ENCODE results near the gene PDS5A. TPM values are rescaled to one million over a fixed set of nuclear protein-coding genes. Genes with fewer than 3 reads are reported as not detected.

Gene PDS5A
- total and polyA plus RNA-seq, 7 donors = 14.2 to 34.0 (median 29.2) TPM

DNA sequence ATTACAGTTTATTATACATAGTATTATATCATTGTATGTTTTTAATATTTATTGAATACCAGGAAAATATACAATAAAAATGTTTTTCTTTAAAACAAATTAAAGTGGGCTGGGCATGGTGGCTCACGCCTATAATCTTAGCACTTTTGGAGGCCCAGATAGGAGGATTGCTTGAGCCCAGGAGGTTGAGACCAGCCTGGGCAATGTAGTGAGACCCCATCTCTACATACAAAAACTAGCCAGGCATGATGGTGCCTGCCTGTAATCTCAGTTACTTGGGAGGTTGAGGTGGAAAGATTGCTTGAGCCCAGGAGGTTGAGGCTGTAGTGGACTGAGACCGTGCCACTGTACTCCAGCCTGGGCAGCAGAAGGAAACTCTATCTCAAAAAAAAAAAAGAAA lies 38.3 kb upstream of the PDS5A start:
- intact Hi-C loops (cut with DNase I) = no loop called here
- H3K9me3 ChIP-seq = no peaks in the 10 kb centered on the region
- 85 to 88% (median 86%) methylated on average over 2 of the region's 2 CpGs for WGBS, 3 donors
- ATAC-seq (no peak), DNase-seq (no peak)
- no peaks in the 10 kb centered on the region for H3K36me3 ChIP-seq (ENCODE audit: insufficient read depth in 1 of 2, low read depth in 1 of 2)
- H3K4me1 ChIP-seq = no peaks in the 10 kb centered on the region
- no peaks in the 10 kb centered on the region for H3K27me3 ChIP-seq (ENCODE audit: insufficient read depth in 3 of 3, low read length in 2 of 3)
- TF ChIP-seq, protein P1, sequence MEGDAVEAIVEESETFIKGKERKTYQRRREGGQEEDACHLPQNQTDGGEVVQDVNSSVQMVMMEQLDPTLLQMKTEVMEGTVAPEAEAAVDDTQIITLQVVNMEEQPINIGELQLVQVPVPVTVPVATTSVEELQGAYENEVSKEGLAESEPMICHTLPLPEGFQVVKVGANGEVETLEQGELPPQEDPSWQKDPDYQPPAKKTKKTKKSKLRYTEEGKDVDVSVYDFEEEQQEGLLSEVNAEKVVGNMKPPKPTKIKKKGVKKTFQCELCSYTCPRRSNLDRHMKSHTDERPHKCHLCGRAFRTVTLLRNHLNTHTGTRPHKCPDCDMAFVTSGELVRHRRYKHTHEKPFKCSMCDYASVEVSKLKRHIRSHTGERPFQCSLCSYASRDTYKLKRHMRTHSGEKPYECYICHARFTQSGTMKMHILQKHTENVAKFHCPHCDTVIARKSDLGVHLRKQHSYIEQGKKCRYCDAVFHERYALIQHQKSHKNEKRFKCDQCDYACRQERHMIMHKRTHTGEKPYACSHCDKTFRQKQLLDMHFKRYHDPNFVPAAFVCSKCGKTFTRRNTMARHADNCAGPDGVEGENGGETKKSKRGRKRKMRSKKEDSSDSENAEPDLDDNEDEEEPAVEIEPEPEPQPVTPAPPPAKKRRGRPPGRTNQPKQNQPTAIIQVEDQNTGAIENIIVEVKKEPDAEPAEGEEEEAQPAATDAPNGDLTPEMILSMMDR (IDR thresholded peaks at IDR 0.05) = no peak
- no peak overlapping the region for H3K27ac ChIP-seq
- no peak overlapping the region for H3K4me3 ChIP-seq

GRCh38 chr4:40003986-40004385 lies 26.3 kb upstream of the PDS5A start:
- 37 to 47% (median 38%) methylated on average over 1 of the region's 1 CpG for WGBS, 3 donors
- Histone ChIP-seq H3K27me3 (ENCODE audit: insufficient read depth in 3 of 3, low read length in 2 of 3) (no peaks in the 10 kb centered on the region), H3K27ac (no peak overlapping the region), H3K9me3 (no peaks in the 10 kb centered on the region), H3K4me3 (no peak overlapping the region), H3K36me3 (ENCODE audit: insufficient read depth in 1 of 2, low read depth in 1 of 2) (no peaks in the 10 kb centered on the region), H3K4me1 (no peaks in the 10 kb centered on the region)
- DNase-seq (no peak), ATAC-seq (no peak)
- TF ChIP-seq, protein P1 (IDR thresholded peaks at IDR 0.05) = no peak
- intact Hi-C loops (cut with DNase I) = no loop called here

- no peak for ATAC-seq
- Histone ChIP-seq H3K4me3 (no peak overlapping the region), H3K27me3 (ENCODE audit: insufficient read depth in 3 of 3, low read length in 2 of 3) (no peaks in the 10 kb centered on the region), H3K36me3 (ENCODE audit: insufficient read depth in 1 of 2, low read depth in 1 of 2) (no peaks in the 10 kb centered on the region), H3K9me3 (no peaks in the 10 kb centered on the region), H3K4me1 (no peaks in the 10 kb centered on the region), H3K27ac (no peak overlapping the region)
- no peak for DNase-seq
- intact Hi-C loops (cut with DNase I) = no loop called here
- 72 to 83% (median 78%) methylated on average over 6 of the region's 6 CpGs for WGBS, 3 donors
- TF ChIP-seq, protein P1 (IDR thresholded peaks at IDR 0.05) = no peak
Observed at GRCh38 chr4:40000711-40001110, 23.0 kb upstream of the PDS5A start.

DNA sequence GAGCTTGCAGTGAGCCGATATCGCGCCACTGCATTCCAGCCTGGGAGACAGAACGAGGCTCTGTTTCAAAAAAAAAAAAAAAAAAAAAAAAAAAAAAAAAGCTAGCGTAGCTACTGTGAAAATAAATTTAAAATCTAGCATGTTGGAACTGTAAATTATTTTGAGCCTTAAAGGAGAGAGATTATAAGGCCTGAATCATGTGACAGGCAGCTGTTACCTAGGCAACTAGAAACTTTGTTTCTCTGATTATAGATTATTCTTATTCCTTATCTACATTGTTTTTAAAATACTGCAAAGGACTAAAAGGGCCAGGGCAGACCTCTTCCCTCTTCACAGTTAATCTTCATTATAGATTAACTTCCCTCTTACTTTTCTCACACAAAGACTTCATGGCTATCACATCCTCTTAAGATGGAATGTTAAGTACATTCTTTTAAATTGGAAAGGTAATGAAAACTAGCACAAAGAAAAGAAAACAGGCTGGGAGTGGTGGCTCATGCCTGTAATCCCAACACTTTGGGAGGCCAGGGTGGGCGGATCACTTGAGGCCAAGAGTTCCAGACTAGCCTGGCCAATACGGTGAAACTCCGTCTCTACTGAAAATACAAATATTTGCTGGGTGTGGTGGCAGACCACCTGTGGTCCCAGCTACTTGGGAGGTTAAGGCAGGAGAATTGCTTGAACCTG lies 21.1 kb upstream of the PDS5A start:
- Histone ChIP-seq H3K9me3 (no peaks in the 10 kb centered on the region), H3K36me3 (ENCODE audit: insufficient read depth in 1 of 2, low read depth in 1 of 2) (no peaks in the 10 kb centered on the region), H3K4me1 (no peaks in the 10 kb centered on the region), H3K27me3 (ENCODE audit: insufficient read depth in 3 of 3, low read length in 2 of 3) (no peaks in the 10 kb centered on the region), H3K4me3 (no peak overlapping the region), H3K27ac (no peak overlapping the region)
- TF ChIP-seq, protein P1 (IDR thresholded peaks at IDR 0.05) = no peak
- intact Hi-C loops (cut with DNase I) = no loop called here
- no peak for DNase-seq
- no peak for ATAC-seq
- 86 to 88% (median 87%) methylated on average over 8 of the region's 8 CpGs for WGBS, 3 donors

DNA sequence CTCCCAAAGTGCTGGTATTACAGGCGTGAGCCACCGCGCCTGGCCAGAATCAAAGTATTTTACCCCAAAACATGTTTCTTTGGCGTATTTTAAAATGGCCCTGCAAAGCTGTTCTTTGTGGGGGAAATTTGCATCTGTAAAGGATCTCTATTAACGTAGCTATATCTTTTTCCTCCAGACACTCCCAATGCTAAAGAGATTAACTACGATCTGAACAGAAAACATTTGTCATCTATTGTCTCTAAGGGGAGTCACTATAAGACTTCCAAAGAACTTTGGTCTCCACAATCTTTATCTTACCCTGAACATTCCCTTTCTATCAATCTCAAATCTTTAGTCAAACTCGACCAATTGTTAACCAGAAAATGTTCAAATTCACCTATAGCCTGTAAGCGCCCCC lies 19.1 kb upstream of the PDS5A start:
- intact Hi-C loops (cut with DNase I) = no loop called here
- DNase-seq = no peak
- Histone ChIP-seq H3K4me1 (no peaks in the 10 kb centered on the region), H3K27ac (no peak overlapping the region), H3K36me3 (ENCODE audit: insufficient read depth in 1 of 2, low read depth in 1 of 2) (no peaks in the 10 kb centered on the region), H3K4me3 (no peak overlapping the region), H3K9me3 (no peaks in the 10 kb centered on the region), H3K27me3 (ENCODE audit: insufficient read depth in 3 of 3, low read length in 2 of 3) (no peaks in the 10 kb centered on the region)
- 89 to 91% (median 89%) methylated on average over 8 of the region's 8 CpGs for WGBS, 3 donors
- no peak for ATAC-seq
- TF ChIP-seq, protein P1 (IDR thresholded peaks at IDR 0.05) = no peak
